CD4-positive, alpha-beta memory T cell (primary cell): ENCODE measurements around the gene RRAS2. TPM values are rescaled to one million over a fixed set of nuclear protein-coding genes. Genes with fewer than 3 reads are reported as not detected.

Experiments
- CTCF ChIA-PET: fragments of 350-600 bp; sonication (Branson Sonifier 250); formaldehyde crosslinking; loops from one replicate; lab custom pipeline; 2021; ENCODE audit warnings: inconsistent platforms; ENCODE audit not compliant: partially characterized antibody; lab: Charles Lee
- POLR2A ChIA-PET: fragments of 350-600 bp; sonication (Branson Sonifier 250); formaldehyde crosslinking; loops from one replicate; lab custom pipeline; 2021; ENCODE audit not compliant: partially characterized antibody; lab: Charles Lee
- DNase-seq, 5 donors: peaks; one replicate each; pipeline versions ENCODE4 v3.0.0 to v3.0.0-alpha.2; 2020 to 2022; ENCODE audit warnings: mixed read lengths in 1 of 5
- H3K27ac ChIP-seq: one replicate; pipeline ENCODE4 v1.7.0; 2013; ENCODE audit warnings: low read depth, low read length
- H3K27me3 ChIP-seq: 2 replicates; pipeline ENCODE4 v1.7.0; 2013; ENCODE audit warnings: mild to moderate bottlenecking, low read length, moderate library complexity; ENCODE audit not compliant: insufficient read depth
- H3K36me3 ChIP-seq: 2 replicates; pipeline ENCODE4 v1.7.0; 2013; ENCODE audit warnings: mild to moderate bottlenecking, low read length, moderate library complexity; ENCODE audit not compliant: insufficient read depth
- H3K4me1 ChIP-seq: 2 replicates; pipeline ENCODE4 v1.7.0; 2013; ENCODE audit warnings: mild to moderate bottlenecking, low read length, moderate library complexity; ENCODE audit not compliant: insufficient read depth
- H3K4me3 ChIP-seq, 2 donors: one replicate each; pipeline ENCODE4 v1.7.0; 2013; ENCODE audit warnings: low read length in 2 of 2, mild to moderate bottlenecking in 1 of 2
- H3K9me3 ChIP-seq, 2 donors: one replicate each; pipeline ENCODE4 v1.7.0; 2013; ENCODE audit warnings: low read length in 2 of 2, control low read depth in 1 of 2; ENCODE audit not compliant: control insufficient read depth in 1 of 2
- H3K27ac Mint-ChIP-seq, 7 donors: one replicate each; pipeline ENCODE4 v1.8.0; 2020 to 2021; ENCODE audit warnings: mixed read lengths in 7 of 7, mild to moderate bottlenecking in 6 of 7, inconsistent platforms in 3 of 7, moderate library complexity in 3 of 7
- H3K27me3 Mint-ChIP-seq, 2 donors: one replicate each; pipeline ENCODE4 v1.8.0; 2020 to 2021; ENCODE audit warnings: mixed read lengths in 2 of 2
- H3K36me3 Mint-ChIP-seq, 2 donors: one replicate each; pipeline ENCODE4 v1.8.0; 2020 to 2021; ENCODE audit warnings: mixed read lengths in 2 of 2, inconsistent platforms in 1 of 2, mild to moderate bottlenecking in 1 of 2
- H3K4me1 Mint-ChIP-seq, 4 donors: one replicate each; pipeline ENCODE4 v1.8.0; 2020 to 2021; ENCODE audit warnings: mixed read lengths in 4 of 4, mild to moderate bottlenecking in 1 of 4
- H3K4me3 Mint-ChIP-seq, 8 donors: one replicate each; pipeline ENCODE4 v1.8.0; 2020 to 2021; ENCODE audit warnings: mixed read lengths in 8 of 8, mild to moderate bottlenecking in 7 of 8, moderate library complexity in 6 of 8, inconsistent platforms in 3 of 8
- H3K9me3 Mint-ChIP-seq, 8 donors: one replicate each; pipeline ENCODE4 v1.8.0; 2020 to 2021; ENCODE audit warnings: mixed read lengths in 8 of 8, mild to moderate bottlenecking in 5 of 8, inconsistent platforms in 3 of 8, moderate library complexity in 1 of 8
- intact Hi-C: fragments of 100-400 bp; cut with micrococcal nuclease; formaldehyde crosslinking; loops from one replicate; pipeline ENCODE4 v1.15.1; 2023
- polyA plus RNA-seq, 2 donors: library from polyadenylated mRNA; unstranded; fragments of 300-500 nt; fragmentation: Illumina TruSeq; gene quantifications; one replicate each; pipeline ENCODE4 v1.2.3, GENCODE V29; 2021
- total RNA-seq, 2 experiments: library from RNA; stranded (reverse); gene quantifications; one replicate each; pipeline ENCODE4 v1.2.3, GENCODE V29; 2021

The RRAS2 gene
- total and polyA plus RNA-seq, 4 experiments from 2014 or later = 11.4 to 12.5 (median 11.6) TPM

GRCh38 chr11:14248580-14248981 lies 110.4 kb downstream of the RRAS2 start:
- Mint-ChIP-seq H3K27me3 (no peaks in the 10 kb centered on the region), H3K27ac (peak overlapping the region in 6 of 7 donors; percentile 6 to 81 (median 44)), H3K36me3 (no peaks in the 10 kb centered on the region), H3K4me1 (peaks cover 21 to 28% (median 24%) of the 10 kb centered on the region in 4 donors), H3K9me3 (no peaks in the 10 kb centered on the region), H3K4me3 (peak overlapping the region; percentile 68 to 87 (median 72))
- H3K27ac ChIP-seq = no peak overlapping the region
- ChIA-PET POLR2A (interaction anchor here (1.0 to 1.4 kb wide), 2 partner anchors 472 to 476 kb away, joined by 4 to 7 read pairs; no protein-coding TSS in a partner anchor), CTCF (interaction anchor here (0.8 to 10.7 kb wide), 12 partner anchors 10 to 761 kb away, joined by 3 to 299 read pairs (median 6); no protein-coding TSS in a partner anchor)
- H3K9me3 ChIP-seq = no peaks in the 10 kb centered on the region
- no peaks in the 10 kb centered on the region for H3K36me3 ChIP-seq
- H3K4me1 ChIP-seq = peaks cover 18% of the 10 kb centered on the region
- intact Hi-C loops = loop anchor here (2.0 kb wide), 2 partner anchors 60 to 100 kb away; no protein-coding TSS in a partner anchor
- H3K27me3 ChIP-seq = no peaks in the 10 kb centered on the region
- H3K4me3 ChIP-seq = peak overlapping the region in 1 of 2 donors; percentile 42
- peak in 2 of 5 donors; percentile 32 for DNase-seq

GRCh38 chr11:14245444-14245843 lies 113.5 kb downstream of the RRAS2 start:
- POLR2A ChIA-PET = no interaction called here
- intact Hi-C loops = no loop called here
- Mint-ChIP-seq H3K4me1 (peaks cover 21 to 28% (median 24%) of the 10 kb centered on the region in 4 donors), H3K36me3 (no peaks in the 10 kb centered on the region), H3K27ac (no peak overlapping the region), H3K4me3 (no peak overlapping the region), H3K27me3 (no peaks in the 10 kb centered on the region), H3K9me3 (no peaks in the 10 kb centered on the region)
- DNase-seq = no peak
- H3K27ac ChIP-seq = no peak overlapping the region
- no peaks in the 10 kb centered on the region for H3K27me3 ChIP-seq
- H3K36me3 ChIP-seq = no peaks in the 10 kb centered on the region
- H3K4me3 ChIP-seq = no peak overlapping the region
- CTCF ChIA-PET = interaction anchor here (1.3 to 10.7 kb wide), 2 partner anchors 96 to 472 kb away, joined by 3 to 299 read pairs; no protein-coding TSS in a partner anchor
- H3K9me3 ChIP-seq = no peaks in the 10 kb centered on the region
- peaks cover 18% of the 10 kb centered on the region for H3K4me1 ChIP-seq

- H3K27ac Mint-ChIP-seq = no peak overlapping the region
- peaks cover 21 to 28% (median 24%) of the 10 kb centered on the region in 4 donors for H3K4me1 Mint-ChIP-seq
- peaks cover 18% of the 10 kb centered on the region for H3K4me1 ChIP-seq
- no peaks in the 10 kb centered on the region for H3K27me3 Mint-ChIP-seq
- no peaks in the 10 kb centered on the region for H3K36me3 Mint-ChIP-seq
- intact Hi-C loops = no loop called here
- H3K4me3 Mint-ChIP-seq = no peak overlapping the region
- no peak overlapping the region for H3K27ac ChIP-seq
- H3K9me3 Mint-ChIP-seq = no peaks in the 10 kb centered on the region
- no peaks in the 10 kb centered on the region for H3K27me3 ChIP-seq
- CTCF ChIA-PET = interaction anchor here (1.3 to 10.7 kb wide), 2 partner anchors 96 to 472 kb away, joined by 3 to 299 read pairs; no protein-coding TSS in a partner anchor
- H3K4me3 ChIP-seq = no peak overlapping the region
- H3K36me3 ChIP-seq = no peaks in the 10 kb centered on the region
- no peak for DNase-seq
- POLR2A ChIA-PET = no interaction called here
- no peaks in the 10 kb centered on the region for H3K9me3 ChIP-seq
These were observed 114.1 kb downstream of the RRAS2 start for GRCh38 chr11:14244926-14245325.

GRCh38 chr11:14242733-14243132 lies 116.2 kb downstream of the RRAS2 start:
- H3K4me3 ChIP-seq = no peak overlapping the region
- intact Hi-C loops = no loop called here
- no peaks in the 10 kb centered on the region for H3K9me3 ChIP-seq
- no peaks in the 10 kb centered on the region for H3K27me3 ChIP-seq
- H3K36me3 ChIP-seq = no peaks in the 10 kb centered on the region
- H3K4me1 ChIP-seq = peaks cover 1% of the 10 kb centered on the region
- DNase-seq = no peak
- no peak overlapping the region for H3K27ac ChIP-seq
- Mint-ChIP-seq H3K27ac (no peak overlapping the region), H3K9me3 (no peaks in the 10 kb centered on the region), H3K4me1 (peaks cover 7 to 13% (median 10%) of the 10 kb centered on the region in 4 donors), H3K4me3 (no peak overlapping the region), H3K27me3 (no peaks in the 10 kb centered on the region), H3K36me3 (no peaks in the 10 kb centered on the region)
- CTCF ChIA-PET = interaction anchor here (2.1 kb wide), 1 partner anchor 470 kb away, joined by 8 read pairs; no protein-coding TSS in a partner anchor
- POLR2A ChIA-PET = no interaction called here

- no peak overlapping the region for H3K27ac Mint-ChIP-seq
- no peak overlapping the region for H3K4me3 Mint-ChIP-seq
- no peak overlapping the region for H3K27ac ChIP-seq
- peaks cover 2 to 8% (median 6%) of the 10 kb centered on the region in 4 donors for H3K4me1 Mint-ChIP-seq
- no peak overlapping the region for H3K4me3 ChIP-seq
- POLR2A ChIA-PET = no interaction called here
- no peaks in the 10 kb centered on the region for H3K4me1 ChIP-seq
- no peaks in the 10 kb centered on the region for H3K36me3 ChIP-seq
- intact Hi-C loops = no loop called here
- no peaks in the 10 kb centered on the region for H3K9me3 ChIP-seq
- no peaks in the 10 kb centered on the region for H3K27me3 ChIP-seq
- H3K27me3 Mint-ChIP-seq = no peaks in the 10 kb centered on the region
- no peak for DNase-seq
- H3K9me3 Mint-ChIP-seq = no peaks in the 10 kb centered on the region
- H3K36me3 Mint-ChIP-seq = no peaks in the 10 kb centered on the region
- CTCF ChIA-PET = interaction anchor here (2.1 kb wide), 1 partner anchor 469 kb away, joined by 8 read pairs; no protein-coding TSS in a partner anchor
These were observed 116.8 kb downstream of the RRAS2 start for GRCh38 chr11:14242187-14242586.

- H3K4me1 Mint-ChIP-seq = peaks cover 2 to 12% (median 6%) of the 10 kb centered on the region in 4 donors
- no peak overlapping the region for H3K4me3 ChIP-seq
- DNase-seq = no peak
- H3K9me3 ChIP-seq = no peaks in the 10 kb centered on the region
- H3K4me1 ChIP-seq = no peaks in the 10 kb centered on the region
- ChIA-PET CTCF (interaction anchor here (0.7 kb wide), 1 partner anchor 23 kb away, joined by 3 read pairs; no protein-coding TSS in a partner anchor), POLR2A (no interaction called here)
- no peaks in the 10 kb centered on the region for H3K36me3 ChIP-seq
- H3K36me3 Mint-ChIP-seq = no peaks in the 10 kb centered on the region
- intact Hi-C loops = no loop called here
- H3K27ac ChIP-seq = no peak overlapping the region
- no peaks in the 10 kb centered on the region for H3K27me3 ChIP-seq
- peak overlapping the region in 1 of 7 donors; percentile 24 for H3K27ac Mint-ChIP-seq
- no peaks in the 10 kb centered on the region for H3K27me3 Mint-ChIP-seq
- H3K9me3 Mint-ChIP-seq = no peaks in the 10 kb centered on the region
- no peak overlapping the region for H3K4me3 Mint-ChIP-seq
These were observed 118.0 kb downstream of the RRAS2 start for GRCh38 chr11:14240951-14241350.

- intact Hi-C loops = no loop called here
- H3K9me3 ChIP-seq = no peaks in the 10 kb centered on the region
- ChIA-PET CTCF (interaction anchor here (0.7 to 1.2 kb wide), 2 partner anchors 23 to 269 kb away, joined by 3 read pairs; no protein-coding TSS in a partner anchor), POLR2A (no interaction called here)
- Mint-ChIP-seq H3K9me3 (no peaks in the 10 kb centered on the region), H3K4me1 (peaks cover 4 to 12% (median 7%) of the 10 kb centered on the region in 4 donors), H3K4me3 (no peak overlapping the region), H3K36me3 (no peaks in the 10 kb centered on the region), H3K27me3 (no peaks in the 10 kb centered on the region), H3K27ac (no peak overlapping the region)
- no peaks in the 10 kb centered on the region for H3K27me3 ChIP-seq
- H3K4me1 ChIP-seq = no peaks in the 10 kb centered on the region
- no peak overlapping the region for H3K27ac ChIP-seq
- H3K4me3 ChIP-seq = no peak overlapping the region
- no peaks in the 10 kb centered on the region for H3K36me3 ChIP-seq
- no peak for DNase-seq
These were observed 118.8 kb downstream of the RRAS2 start for GRCh38 chr11:14240221-14240620.
